HTR-8/SVneo (cell line): ENCODE results near the gene POLR3A.

ENCODE experiments used
- DNase-seq: peaks from one replicate; pipeline ENCODE4 v3.0.0; 2011; ENCODE audit warnings: low spot score, mixed read lengths; ENCODE audit not compliant: insufficient read length
- FAIRE-seq: peaks from 2 replicates; lab custom pipeline; 2011; peaks lifted over from hg19 to GRCh38; lab: Jason Lieb, UNC

POLR3A gene

GRCh38 chr10:77983384-77984341 lies 45.7 kb downstream of the POLR3A start:
- DNase-seq (no peak), FAIRE-seq (no peak)

- FAIRE-seq (no peak), DNase-seq (no peak)
Observed at GRCh38 chr10:77981281-77981680, 48.0 kb downstream of the POLR3A start.

- DNase-seq: no peak
- no peak for FAIRE-seq
Observed at GRCh38 chr10:77979221-77979620, 50.1 kb downstream of the POLR3A start.

GRCh38 chr10:77978360-77978759 lies 51.0 kb downstream of the POLR3A start:
- FAIRE-seq (no peak), DNase-seq (no peak)

- no peak for DNase-seq
- FAIRE-seq: no peak
Observed at GRCh38 chr10:77977934-77978333, 51.4 kb downstream of the POLR3A start.

- FAIRE-seq: no peak
- DNase-seq: no peak
Observed at GRCh38 chr10:77977016-77977415, 52.3 kb downstream of the POLR3A start.

GRCh38 chr10:77975086-77975666 lies 54.1 kb downstream of the POLR3A start:
- FAIRE-seq: no peak
- DNase-seq: no peak

- no peak for FAIRE-seq
- no peak for DNase-seq
Observed at GRCh38 chr10:77974396-77975074, 54.8 kb downstream of the POLR3A start.

GRCh38 chr10:77973276-77973675 lies 56.0 kb downstream of the POLR3A start:
- no peak for DNase-seq
- no peak for FAIRE-seq

- no peak for FAIRE-seq
- DNase-seq: no peak
Observed at GRCh38 chr10:77972148-77972547, 57.2 kb downstream of the POLR3A start.

GRCh38 chr10:77971804-77972144 lies 57.5 kb downstream of the POLR3A start:
- no peak for FAIRE-seq
- no peak for DNase-seq

- FAIRE-seq: no peak
- DNase-seq: peak; percentile 63
Observed at GRCh38 chr10:77970869-77971803, 58.2 kb downstream of the POLR3A start.

- FAIRE-seq: no peak
- no peak for DNase-seq
Observed at GRCh38 chr10:77969114-77969513, 60.2 kb downstream of the POLR3A start.

GRCh38 chr10:77967611-77968022 lies 61.7 kb downstream of the POLR3A start:
- FAIRE-seq (no peak), DNase-seq (no peak)

GRCh38 chr10:77965294-77965693 lies 64.0 kb downstream of the POLR3A start:
- DNase-seq: no peak
- no peak for FAIRE-seq

- FAIRE-seq (no peak), DNase-seq (no peak)
Observed at GRCh38 chr10:77964811-77965210, 64.5 kb downstream of the POLR3A start.

GRCh38 chr10:77963901-77964300 lies 65.4 kb downstream of the POLR3A start:
- no peak for FAIRE-seq
- DNase-seq: no peak

- DNase-seq (no peak), FAIRE-seq (no peak)
Observed at GRCh38 chr10:77962350-77963146, 66.8 kb downstream of the POLR3A start.

- FAIRE-seq (no peak), DNase-seq (no peak)
Observed at GRCh38 chr10:77961668-77962067, 67.6 kb downstream of the POLR3A start.
